Dermis microvascular lymphatic vessel endothelial cell (primary cell): Measurements from ENCODE around the gene C5AR2. TPM values are rescaled to one million over a fixed set of nuclear protein-coding genes. Genes with fewer than 3 reads are reported as not detected.
A peak's percentile ranks its signal among the peaks of the same experiment; 100 is the strongest.
"Not testable (repeated sequence)": the region's sequence is repeated elsewhere in the genome, so short reads cannot be mapped to it uniquely, and the experiment has no call there.

Source experiments
- DNase-seq, 2 donors: peaks; one replicate each; pipeline versions ENCODE4 v3.0.0 to v3.0.0-alpha.2; 2010; ENCODE audit warnings: low read depth in 2 of 2
- total RNA-seq: library from RNA; depleted of rRNA; stranded (reverse); fragments of >200 nt; gene quantifications from 2 replicates; pipeline ENCODE4 v1.2.1, GENCODE V29; 2014

The C5AR2 gene
- total RNA-seq, 1 donor from 2014 or later: 0.13 TPM

DNA sequence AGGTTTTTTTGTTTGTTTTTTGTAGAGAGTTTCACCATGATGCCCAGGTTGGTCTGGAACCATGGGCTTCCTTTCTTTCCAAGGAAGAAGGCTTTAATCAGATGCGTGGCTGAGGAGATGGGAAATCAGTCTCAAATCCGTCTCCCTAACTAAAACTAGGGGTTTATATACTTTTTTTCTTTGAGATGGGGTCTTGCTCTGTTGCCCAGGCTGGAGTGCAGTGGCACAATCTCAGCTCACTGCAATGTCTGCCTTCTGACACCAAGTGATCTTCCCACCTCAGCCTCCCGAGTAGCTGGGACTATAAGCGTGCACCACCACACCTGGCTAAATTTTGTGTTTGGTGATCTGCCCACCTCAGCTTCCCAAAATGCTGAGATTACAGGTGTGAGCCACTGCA is 52.6 kb downstream of the C5AR2 start:
- not testable (repeated sequence) for DNase-seq

DNA sequence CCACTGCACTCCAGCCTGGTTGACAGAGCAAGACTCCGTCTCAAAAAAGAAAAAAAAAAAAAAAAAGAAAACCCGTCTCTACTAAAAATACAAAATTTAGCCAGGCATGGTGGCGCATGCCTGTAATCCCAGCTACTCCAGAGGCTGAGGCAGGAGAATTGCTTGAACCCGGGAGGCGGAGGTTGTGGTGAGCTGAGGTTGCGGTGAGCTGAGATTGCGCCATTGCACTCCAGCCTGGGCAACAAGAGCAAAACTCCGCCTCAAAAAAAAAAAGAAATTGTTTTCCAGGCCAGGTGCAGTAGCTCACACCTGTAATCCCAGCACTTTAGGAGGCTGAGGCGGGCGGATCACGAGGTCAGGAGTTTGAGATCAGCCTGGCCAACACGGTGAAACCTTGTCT is 54.6 kb downstream of the C5AR2 start:
- not testable (repeated sequence) for DNase-seq

DNA sequence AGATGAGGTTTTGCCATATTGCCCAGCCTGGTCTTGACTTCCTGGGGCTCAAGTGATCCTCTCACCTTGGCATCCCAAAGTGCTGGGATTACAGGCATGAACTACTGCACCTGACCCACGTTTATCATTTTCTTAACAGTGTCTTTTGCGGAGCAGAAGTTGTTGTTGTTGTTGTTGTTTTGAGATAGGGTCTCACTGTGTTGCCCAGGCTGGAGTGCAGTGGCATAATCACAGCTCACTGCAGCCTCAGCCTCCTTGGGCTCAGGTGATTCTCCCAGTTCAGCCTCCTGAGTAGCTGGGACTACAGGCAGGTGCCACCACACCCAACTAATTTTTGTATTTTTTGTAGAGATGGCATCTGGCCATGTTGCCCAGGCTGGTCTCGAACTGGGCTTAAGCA is 55.6 kb downstream of the C5AR2 start:
- DNase-seq: not testable (repeated sequence)

DNA sequence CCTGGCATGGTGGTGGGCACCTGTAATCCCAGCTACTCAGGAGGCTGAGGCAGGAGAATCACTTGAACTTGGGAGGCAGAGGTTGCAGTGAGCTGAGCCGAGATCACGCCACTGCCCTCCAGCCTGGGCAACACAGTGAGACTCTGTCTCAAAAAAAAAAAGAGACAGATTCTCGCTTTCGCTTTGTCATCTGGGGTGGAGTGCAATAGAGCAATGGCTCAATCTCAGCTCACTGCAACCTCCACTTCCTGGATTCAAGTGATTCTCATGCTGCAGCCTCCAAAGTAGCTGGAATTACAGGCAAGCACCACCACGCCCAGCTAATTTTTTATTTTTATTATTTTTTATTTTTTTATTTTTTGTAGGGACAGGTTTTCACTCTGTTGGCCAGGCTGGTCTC is 56.7 kb downstream of the C5AR2 start:
- DNase-seq: not testable (repeated sequence)

DNA sequence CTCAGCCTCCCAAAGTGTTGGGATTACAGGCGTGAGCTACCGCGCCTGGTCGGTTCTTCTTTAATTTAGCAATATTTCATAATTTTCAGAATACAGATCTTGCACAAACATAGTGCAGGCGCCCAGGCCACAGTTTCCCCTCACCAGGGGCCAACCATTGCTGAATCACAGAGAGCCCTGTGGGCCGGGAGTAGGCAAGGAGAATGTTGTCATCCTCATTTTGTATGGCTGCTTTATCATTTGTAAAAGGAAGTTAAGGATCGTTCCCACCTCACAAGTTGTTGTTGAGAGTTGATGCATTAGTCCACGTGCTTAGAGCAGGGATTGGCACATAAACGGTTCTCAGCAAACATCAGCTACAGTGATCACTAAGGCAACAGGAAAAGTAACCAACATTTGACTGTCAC is 57.2 kb downstream of the C5AR2 start:
- no peak for DNase-seq

DNA sequence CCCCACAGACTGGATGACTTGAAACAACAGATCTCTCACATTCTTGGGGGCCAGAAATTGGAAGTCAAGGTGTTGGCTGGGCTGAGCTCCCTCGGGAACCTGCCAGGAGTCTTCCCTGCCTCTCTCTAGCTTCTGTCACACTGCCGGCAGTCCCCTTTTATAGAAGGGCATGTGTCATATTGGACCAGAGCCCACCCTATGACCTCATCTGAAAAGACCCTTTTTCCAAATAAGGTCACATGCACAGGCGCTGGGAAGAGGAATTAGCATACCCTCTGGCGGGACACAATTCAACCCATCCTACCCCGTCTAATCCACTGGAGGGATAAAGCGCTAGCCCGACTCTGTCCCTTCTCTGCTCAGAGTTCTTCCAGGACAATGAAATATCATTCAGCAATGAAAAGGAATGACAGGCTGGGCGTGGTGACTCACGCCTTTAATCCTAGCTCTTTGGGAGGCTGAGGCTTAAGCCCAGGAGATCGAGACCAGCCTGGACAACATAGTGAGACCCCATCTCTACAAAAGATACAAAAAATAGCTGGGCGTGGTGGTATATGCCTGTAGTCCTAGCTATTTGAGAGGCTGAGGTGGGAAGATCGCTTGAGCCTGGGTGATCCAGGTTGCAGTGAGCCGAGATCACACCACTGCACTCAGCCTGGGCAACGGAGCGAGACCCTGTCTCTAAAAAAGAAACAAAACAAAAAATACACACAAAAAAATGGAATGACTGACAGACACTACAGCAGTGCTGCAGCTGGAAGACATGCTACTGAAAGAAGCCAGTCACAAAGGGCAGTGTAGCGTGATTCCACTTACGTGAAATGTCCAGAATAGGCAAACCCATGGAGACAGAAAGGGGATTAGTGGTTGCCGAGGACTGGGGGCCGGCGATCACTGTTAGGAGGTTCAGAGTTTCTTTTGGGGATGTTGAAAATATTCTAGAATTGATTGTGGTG is 58.8 kb downstream of the C5AR2 start:
- DNase-seq: no peak

DNA sequence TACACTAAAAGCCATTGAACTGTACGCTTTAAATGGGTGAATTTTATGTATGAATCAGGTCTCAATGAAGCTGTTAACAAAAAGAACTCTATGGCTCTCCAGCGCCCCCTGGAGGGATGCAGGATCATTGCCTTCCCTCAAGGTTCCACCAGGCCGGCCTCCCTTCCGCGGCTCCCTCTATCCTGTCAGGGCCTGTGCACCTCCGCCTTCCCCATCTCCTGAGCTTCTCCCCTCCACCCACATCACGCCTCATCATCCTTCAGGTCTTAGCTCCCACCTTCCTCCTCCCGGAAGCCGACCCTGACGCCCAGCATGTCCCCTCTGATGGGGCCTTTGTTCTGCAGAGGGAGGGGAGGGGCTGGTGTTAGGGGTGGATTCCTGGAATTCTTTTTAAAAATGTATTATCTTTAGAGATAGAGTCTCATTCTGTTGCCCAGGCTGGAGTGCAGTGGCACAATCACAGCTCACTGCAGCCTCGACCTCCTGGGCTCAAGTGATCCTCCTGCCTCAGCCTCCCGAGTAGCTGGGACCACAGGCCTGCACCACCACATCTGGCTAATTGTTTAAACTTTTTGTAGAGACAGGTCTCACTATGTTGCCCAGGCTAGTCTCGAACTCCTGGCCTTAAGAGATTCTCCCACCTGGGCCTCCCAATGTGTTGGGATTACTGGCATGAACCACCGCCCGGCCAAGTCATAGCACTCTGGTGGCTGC is 59.7 kb downstream of the C5AR2 start:
- peak; percentile 55 to 72 for DNase-seq

Other genes starting within 250 kb of the C5AR2 start
- gene ZC3H4, start 218.4 kb upstream of the C5AR2 start, total RNA-seq: 7.8 and 8.6 TPM in 2 replicates
- 139 and 164 TPM in 2 replicates for gene SAE1, start 201.3 kb upstream of the C5AR2 start, total RNA-seq
- gene BBC3, start 101.0 kb upstream of the C5AR2 start, total RNA-seq: 15.0 and 17.3 TPM in 2 replicates
- gene CCDC9, start 75.7 kb upstream of the C5AR2 start, total RNA-seq: 2.3 and 4.4 TPM in 2 replicates
- gene INAFM1, start 57.3 kb upstream of the C5AR2 start, total RNA-seq: 0.51 and 0.89 TPM in 2 replicates
- gene C5AR1, start 22.3 kb upstream of the C5AR2 start, total RNA-seq: not detected in 2 replicates
- 5.0 and 6.3 TPM in 2 replicates for gene DHX34, start 17.1 kb downstream of the C5AR2 start, total RNA-seq
- gene MEIS3, start 87.4 kb downstream of the C5AR2 start, total RNA-seq: 0.13 and 0.26 TPM in 2 replicates
- not detected in 2 replicates for gene SLC8A2, start 139.7 kb downstream of the C5AR2 start, total RNA-seq
- 4.0 and 5.3 TPM in 2 replicates for gene KPTN, start 152.0 kb downstream of the C5AR2 start, total RNA-seq
- 62.3 and 96.5 TPM in 2 replicates for gene NAPA, start 182.9 kb downstream of the C5AR2 start, total RNA-seq
- gene ZNF541, start 241.0 kb downstream of the C5AR2 start, total RNA-seq: 0.39 and 0.63 TPM in 2 replicates